Astrocyte (in vitro differentiated cells and primary cell): ENCODE measurements around the gene TRMU. TPM values are rescaled to one million over a fixed set of nuclear protein-coding genes. Genes with fewer than 3 reads are reported as not detected.
A peak's percentile ranks its signal among the peaks of the same experiment; 100 is the strongest.

Experiments
- DNase-seq: peaks from one replicate; pipeline ENCODE4 v3.0.0-alpha.2; 2010; ENCODE audit warnings: low read depth
- FAIRE-seq: peaks from 2 replicates; lab custom pipeline; 2011; peaks lifted over from hg19 to GRCh38; lab: Jason Lieb, UNC
- H2AFZ ChIP-seq: 2 replicates; pipeline ENCODE4 v1.6.0; 2012; ENCODE audit warnings: low read depth, low read length, inconsistent platforms
- H3K27ac ChIP-seq: 2 replicates; pipeline ENCODE4 v1.5.1; 2011; ENCODE audit warnings: low read depth, low read length, inconsistent platforms
- H3K27me3 ChIP-seq: 2 replicates; pipeline ENCODE4 v1.6.0; 2011; ENCODE audit warnings: low read length, inconsistent platforms; ENCODE audit not compliant: insufficient read depth
- H3K36me3 ChIP-seq: 2 replicates; pipeline ENCODE4 v1.5.1; 2011; ENCODE audit warnings: low read length, inconsistent platforms; ENCODE audit not compliant: insufficient read depth
- H3K4me1 ChIP-seq: 2 replicates; pipeline ENCODE4 v1.5.1; 2011; ENCODE audit warnings: low read length, inconsistent platforms; ENCODE audit not compliant: insufficient read depth
- H3K4me2 ChIP-seq: 2 replicates; pipeline ENCODE4 v1.6.0; 2012; ENCODE audit warnings: low read length, inconsistent platforms
- H3K4me3 ChIP-seq: 2 replicates; pipeline ENCODE4 v1.5.1; 2011; ENCODE audit warnings: low read depth, mild to moderate bottlenecking, low read length, inconsistent platforms; ENCODE audit not compliant: insufficient read depth
- H3K79me2 ChIP-seq: 2 replicates; pipeline ENCODE4 v1.6.0; 2012; ENCODE audit warnings: mild to moderate bottlenecking, low read length, inconsistent platforms; ENCODE audit not compliant: insufficient read depth
- H3K9ac ChIP-seq: 2 replicates; pipeline ENCODE4 v1.6.0; 2012; ENCODE audit warnings: mild to moderate bottlenecking, low read length, inconsistent platforms
- H3K9me3 ChIP-seq: 2 replicates; pipeline ENCODE4 v1.5.1; 2012; ENCODE audit warnings: low read depth, mild to moderate bottlenecking, low read length, inconsistent platforms; ENCODE audit not compliant: insufficient read depth
- H4K20me1 ChIP-seq: 2 replicates; pipeline ENCODE4 v1.6.0; 2012; ENCODE audit warnings: low read length, inconsistent platforms; ENCODE audit not compliant: insufficient read depth
- H3K27ac Mint-ChIP-seq: one replicate; pipeline ENCODE4 v1.8.0; 2021; ENCODE audit warnings: mild to moderate bottlenecking, mixed read lengths; ENCODE audit not compliant: unreplicated experiment
- H3K27me3 Mint-ChIP-seq: one replicate; pipeline ENCODE4 v1.8.0; 2021; ENCODE audit warnings: low read depth, mixed read lengths; ENCODE audit not compliant: unreplicated experiment
- H3K36me3 Mint-ChIP-seq: one replicate; pipeline ENCODE4 v1.8.0; 2021; ENCODE audit warnings: low read depth, mixed read lengths; ENCODE audit not compliant: unreplicated experiment
- H3K4me1 Mint-ChIP-seq: one replicate; pipeline ENCODE4 v1.8.0; 2021; ENCODE audit warnings: low read depth, mixed read lengths; ENCODE audit not compliant: unreplicated experiment
- H3K4me3 Mint-ChIP-seq: one replicate; pipeline ENCODE4 v1.8.0; 2021; ENCODE audit warnings: mild to moderate bottlenecking, moderate library complexity, mixed read lengths; ENCODE audit not compliant: unreplicated experiment
- H3K9me3 Mint-ChIP-seq: one replicate; pipeline ENCODE4 v1.8.0; 2021; ENCODE audit warnings: mild to moderate bottlenecking, mixed read lengths; ENCODE audit not compliant: unreplicated experiment
- CTCF ChIP-seq: IDR thresholded peaks from 2 replicates; pipeline ENCODE4 v1.5.1; 2011; ENCODE audit warnings: low read depth, mild to moderate bottlenecking, inconsistent platforms, low read length, moderate library complexity; ENCODE audit not compliant: insufficient read depth
- EZH2 ChIP-seq: IDR thresholded peaks from 2 replicates; pipeline ENCODE4 v1.6.1; 2012; ENCODE audit warnings: mild to moderate bottlenecking, low read length, inconsistent platforms; ENCODE audit not compliant: insufficient read depth
- total RNA-seq: library from RNA; stranded (reverse); gene quantifications from 2 replicates; pipeline ENCODE4 v1.2.1, GENCODE V29; 2021

Gene TRMU
- total RNA-seq, 1 donor from 2014 or later, result 33.4 TPM

DNA sequence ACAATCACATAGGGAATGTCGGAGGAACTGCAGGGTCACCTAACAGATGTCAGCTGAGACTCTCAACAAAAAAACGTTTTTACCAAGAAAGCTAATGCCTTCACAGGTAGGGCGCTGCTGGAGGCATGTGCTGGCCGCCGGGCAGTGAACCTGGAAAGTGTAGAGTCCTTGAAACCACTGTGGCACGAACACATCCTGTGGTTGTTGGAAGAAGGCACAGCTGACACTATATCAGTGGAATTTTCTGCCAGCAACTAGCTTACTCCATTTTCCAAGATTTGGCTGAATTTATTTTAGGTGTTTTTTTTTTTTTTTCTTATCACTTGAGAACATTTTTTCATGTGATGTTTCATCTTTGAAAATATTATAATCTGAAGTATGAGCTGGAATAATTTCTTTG, 14.2 kb downstream of the TRMU start:
- peaks cover 19% of the 10 kb centered on the region for H3K4me1 ChIP-seq
- no peaks in the 10 kb centered on the region for H3K27me3 Mint-ChIP-seq
- DNase-seq, result peak; percentile 54
- H3K4me1 Mint-ChIP-seq, result no peaks in the 10 kb centered on the region
- H3K27ac ChIP-seq, result no peak overlapping the region
- no peaks in the 10 kb centered on the region for H3K27me3 ChIP-seq
- H3K36me3 ChIP-seq, result peaks cover 24% of the 10 kb centered on the region
- TF ChIP-seq EZH2 (no peak), CTCF (no peak)
- FAIRE-seq, result no peak
- no peak overlapping the region for H3K4me3 ChIP-seq
- no peaks in the 10 kb centered on the region for H3K9me3 Mint-ChIP-seq
- H2AFZ ChIP-seq, result no peak overlapping the region
- H3K9ac ChIP-seq, result peak overlapping the region; percentile 2
- peaks cover 22% of the 10 kb centered on the region for H3K36me3 Mint-ChIP-seq
- peak overlapping the region; percentile 4 for H3K4me2 ChIP-seq
- H3K4me3 Mint-ChIP-seq, result no peak overlapping the region
- no peak overlapping the region for H3K27ac Mint-ChIP-seq
- peaks cover 12% of the 10 kb centered on the region for H3K79me2 ChIP-seq
- no peaks in the 10 kb centered on the region for H3K9me3 ChIP-seq
- H4K20me1 ChIP-seq, result peaks cover 83% of the 10 kb centered on the region

- no peak overlapping the region for H3K27ac ChIP-seq
- Mint-ChIP-seq H3K27me3 (no peaks in the 10 kb centered on the region), H3K4me3 (no peak overlapping the region), H3K27ac (no peak overlapping the region), H3K36me3 (peaks cover 22% of the 10 kb centered on the region), H3K9me3 (no peaks in the 10 kb centered on the region), H3K4me1 (no peaks in the 10 kb centered on the region)
- DNase-seq (no peak), FAIRE-seq (no peak)
- no peak overlapping the region for H3K4me3 ChIP-seq
- H3K9ac ChIP-seq, result peak overlapping the region; percentile 27
- H3K9me3 ChIP-seq, result no peaks in the 10 kb centered on the region
- peaks cover 24% of the 10 kb centered on the region for H3K36me3 ChIP-seq
- H4K20me1 ChIP-seq, result peaks cover 86% of the 10 kb centered on the region
- H3K27me3 ChIP-seq, result no peaks in the 10 kb centered on the region
- peaks cover 19% of the 10 kb centered on the region for H3K4me1 ChIP-seq
- no peak overlapping the region for H3K4me2 ChIP-seq
- peaks cover 12% of the 10 kb centered on the region for H3K79me2 ChIP-seq
- TF ChIP-seq CTCF (no peak), EZH2 (no peak)
- no peak overlapping the region for H2AFZ ChIP-seq
These were observed 14.6 kb downstream of the TRMU start for GRCh38 chr22:46350121-46350520.

DNA sequence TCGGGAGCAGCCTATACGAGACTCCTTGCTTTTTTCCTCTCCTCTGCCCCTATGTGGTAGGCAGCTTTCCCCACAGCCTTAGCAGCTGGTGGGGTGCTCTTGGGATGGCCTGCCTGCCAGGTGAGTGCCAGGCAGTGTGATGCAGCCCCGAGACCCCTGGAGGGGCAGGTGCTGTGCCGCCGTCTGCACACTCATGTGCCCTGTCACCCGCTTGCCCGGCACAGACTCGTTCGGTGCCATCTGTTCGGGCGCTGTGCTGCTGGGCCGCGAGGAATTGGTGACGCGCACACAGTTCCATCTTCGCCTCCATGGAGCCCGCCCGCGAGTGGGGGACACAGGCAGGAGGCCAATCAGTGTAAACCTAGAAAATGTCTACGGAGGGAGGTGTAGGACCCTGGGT, 15.1 kb downstream of the TRMU start:
- H3K79me2 ChIP-seq, result peaks cover 12% of the 10 kb centered on the region
- peaks cover 25% of the 10 kb centered on the region for H3K36me3 Mint-ChIP-seq
- H3K4me3 ChIP-seq, result no peak overlapping the region
- no peak overlapping the region for H3K9ac ChIP-seq
- H2AFZ ChIP-seq, result no peak overlapping the region
- no peak overlapping the region for H3K27ac Mint-ChIP-seq
- no peaks in the 10 kb centered on the region for H3K9me3 ChIP-seq
- H3K4me1 ChIP-seq, result peaks cover 19% of the 10 kb centered on the region
- peaks cover 88% of the 10 kb centered on the region for H4K20me1 ChIP-seq
- H3K27ac ChIP-seq, result no peak overlapping the region
- no peak overlapping the region for H3K4me3 Mint-ChIP-seq
- H3K27me3 ChIP-seq, result no peaks in the 10 kb centered on the region
- FAIRE-seq, result no peak
- peaks cover 24% of the 10 kb centered on the region for H3K36me3 ChIP-seq
- TF ChIP-seq CTCF (no peak), EZH2 (no peak)
- no peak overlapping the region for H3K4me2 ChIP-seq
- no peaks in the 10 kb centered on the region for H3K9me3 Mint-ChIP-seq
- peaks cover 2% of the 10 kb centered on the region for H3K4me1 Mint-ChIP-seq
- no peak for DNase-seq
- no peaks in the 10 kb centered on the region for H3K27me3 Mint-ChIP-seq
